K562 (cell line): ENCODE data around the gene PRKAR2B. TPM values are rescaled to one million over a fixed set of nuclear protein-coding genes. Genes with fewer than 3 reads are reported as not detected.

ENCODE experiments used
- ATAC-seq: fragments of 200-7000 bp; cut with Tn5 transposase; 3 replicates; pipeline ENCODE4 v1.9.1; 2020; ENCODE audit warnings: moderate library complexity
- BruUV-seq: library from RNA; stranded (reverse); fragments of 400-500 nt; replicated peaks from 2 replicates; lab custom pipeline; 2021; lab: Mats Ljungman, UMichigan
- CTCF ChIA-PET: fragments of 300-600 bp; formaldehyde crosslinking; extraction: SDS; loops from one replicate; lab custom pipeline; 2021; ENCODE audit warnings: low intra/inter-chr PET ratio; lab: Yijun Ruan, JAX
- POLR2A ChIA-PET: fragments of 300-600, 350-650 bp; sonication (Branson Sonifier 250); formaldehyde crosslinking; extraction: SDS; loops from one replicate; lab custom pipeline; 2021; ENCODE audit warnings: antibody characterized with exemption, inconsistent platforms; lab: Yijun Ruan, JAX
- DNase-seq, 4 experiments: peaks; one replicate each; pipeline versions ENCODE4 v3.0.0 to v3.0.0-alpha.2; 2011 to 2018; ENCODE audit warnings: low spot score in 3 of 4, mixed read lengths in 3 of 4; ENCODE audit errors: extremely low read depth in 1 of 4
- FAIRE-seq: peaks from 2 replicates; lab custom pipeline; 2011; peaks lifted over from hg19 to GRCh38; lab: Jason Lieb, UNC
- H2AFZ ChIP-seq: 2 replicates; pipeline ENCODE4 v1.6.0; 2011; ENCODE audit warnings: low read depth, low read length, control low read depth, inconsistent platforms
- H3K27ac ChIP-seq: fragments of 200-600 bp; 3 replicates; pipeline ENCODE4 v1.8.0; 2011; ENCODE audit warnings: low read depth, mild to moderate bottlenecking, control low read depth, inconsistent platforms, low read length, moderate library complexity, mixed read lengths; ENCODE audit errors: extremely low read depth
- H3K27me3 ChIP-seq, 2 experiments: fragments of 300-600 bp in 1 of 2; 2 replicates in 1 of 2; 3 replicates in 1 of 2; pipeline versions ENCODE4 v1.6.0 to v1.8.0; 2011; ENCODE audit warnings: inconsistent platforms in 2 of 2, low read length in 2 of 2, mild to moderate bottlenecking in 1 of 2, mixed read lengths in 1 of 2, moderate library complexity in 1 of 2; ENCODE audit not compliant: control insufficient read depth in 2 of 2, insufficient read depth in 2 of 2
- H3K36me3 ChIP-seq: fragments of 300-600 bp; 3 replicates; pipeline ENCODE4 v1.8.0; 2011; ENCODE audit warnings: mild to moderate bottlenecking, low read length, inconsistent platforms; ENCODE audit not compliant: control insufficient read depth, insufficient read depth
- H3K4me1 ChIP-seq, 2 experiments: fragments of 200-600 bp in 1 of 2; replicated peaks in 1 of 2; 2 replicates in 1 of 2; 3 replicates in 1 of 2; pipeline versions ENCODE4 v1.5.1 to v1.8.0; 2011; ENCODE audit warnings: inconsistent platforms in 2 of 2, low read length in 2 of 2, mild to moderate bottlenecking in 1 of 2, mixed read lengths in 1 of 2, moderate library complexity in 1 of 2; ENCODE audit not compliant: control insufficient read depth in 2 of 2, insufficient read depth in 2 of 2
- H3K4me2 ChIP-seq: 2 replicates; pipeline ENCODE4 v1.6.1; 2011; ENCODE audit warnings: low read length, control low read depth, inconsistent platforms, mixed read lengths; ENCODE audit not compliant: insufficient read depth
- H3K4me3 ChIP-seq: fragments of 200-600 bp; sonication (generic), shearing (Covaris generic); 2 replicates; pipeline ENCODE4 v1.5.1; 2016; ENCODE audit warnings: control low read depth, inconsistent platforms
- H3K79me2 ChIP-seq: fragments of 200-600 bp; 3 replicates; pipeline ENCODE4 v1.8.0; 2011; ENCODE audit warnings: low read length, inconsistent platforms; ENCODE audit not compliant: control insufficient read depth, insufficient read depth
- H3K9ac ChIP-seq, 2 experiments: 2 replicates each; pipeline versions ENCODE4 v1.6.0 to v1.6.1; 2011; ENCODE audit warnings: low read depth in 2 of 2, low read length in 2 of 2, control low read depth in 1 of 2, inconsistent platforms in 1 of 2, mild to moderate bottlenecking in 1 of 2, mixed read lengths in 1 of 2; ENCODE audit not compliant: insufficient read depth in 1 of 2
- H3K9me1 ChIP-seq: one replicate; pipeline ENCODE4 v1.6.0; 2011; ENCODE audit warnings: inconsistent platforms, mild to moderate bottlenecking, low read length, moderate library complexity; ENCODE audit not compliant: control insufficient read depth, insufficient read depth
- H3K9me3 ChIP-seq: replicated peaks from 2 replicates; pipeline ENCODE4 v1.5.1; 2011; ENCODE audit warnings: low read depth, low read length, inconsistent platforms; ENCODE audit not compliant: control insufficient read depth, insufficient read depth
- H4K20me1 ChIP-seq: replicated peaks from 2 replicates; pipeline ENCODE4 v1.6.1; 2011; ENCODE audit warnings: low read length, inconsistent platforms, mixed read lengths; ENCODE audit not compliant: control insufficient read depth, insufficient read depth
- BRD9 ChIP-seq: fragments of 450-650 bp; IDR thresholded peaks from 2 replicates; pipeline ENCODE4 v1.6.1; 2018; ENCODE audit warnings: low read depth; ENCODE audit not compliant: partially characterized antibody
- CREB3 ChIP-seq: fragments of 450-650 bp; conservative IDR thresholded peaks from 2 replicates; pipeline ENCODE4 v1.6.1; 2016; ENCODE audit warnings: missing genetic modification characterization, low read depth, mild to moderate bottlenecking, missing compliant biosample characterization, moderate library complexity
- EHMT2 ChIP-seq: fragments of 450-650 bp; IDR thresholded peaks from 2 replicates; pipeline ENCODE4 v1.6.1; 2018; ENCODE audit warnings: antibody characterized with exemption
- ETV5 ChIP-seq: sonication (generic); formaldehyde crosslinking; IDR thresholded peaks from 2 replicates; pipeline ENCODE4 v1.4.0; 2020; ENCODE audit warnings: low read depth, mild to moderate bottlenecking, missing genetic modification reagents
- FOXA1 ChIP-seq: fragments of 450-650 bp; IDR thresholded peaks from 2 replicates; pipeline ENCODE4 v1.6.1; 2016; ENCODE audit warnings: mild to moderate bottlenecking, borderline replicate concordance
- HLTF ChIP-seq: fragments of 450-650 bp; IDR thresholded peaks from 2 replicates; pipeline ENCODE4 v1.6.1; 2016
- HNRNPK ChIP-seq: fragments of 200-400 bp; formaldehyde crosslinking; IDR thresholded peaks from one replicate; pipeline ENCODE4 v1.6.1; 2018; ENCODE audit warnings: mild to moderate bottlenecking, low read depth, low read length; ENCODE audit not compliant: poor library complexity, severe bottlenecking
- PTTG1 ChIP-seq: fragments of 450-650 bp; IDR thresholded peaks from 2 replicates; pipeline ENCODE4 v1.6.1; 2016; ENCODE audit warnings: low read depth, mild to moderate bottlenecking, missing genetic modification characterization, missing compliant biosample characterization
- SMAD2 ChIP-seq: fragments of 150-350 bp; IDR thresholded peaks from 2 replicates; pipeline ENCODE4 v1.6.1; 2014; ENCODE audit warnings: low read depth, mild to moderate bottlenecking, low read length
- ZNF217 ChIP-seq: sonication (generic); formaldehyde crosslinking; IDR thresholded peaks from 2 replicates; pipeline ENCODE4 v1.8.0; 2022; ENCODE audit warnings: mild to moderate bottlenecking, missing genetic modification reagents
- ZNF280A ChIP-seq: fragments of 450-650 bp; IDR thresholded peaks from 2 replicates; pipeline ENCODE4 v1.6.1; 2018; ENCODE audit warnings: mild to moderate bottlenecking, low read depth; ENCODE audit not compliant: partially characterized antibody
- ZNF699 ChIP-seq: fragments of 250-450 bp; sonication (Bioruptor Pico); IDR thresholded peaks from 2 replicates; pipeline ENCODE4 v1.8.0; 2021; ENCODE audit warnings: mild to moderate bottlenecking, moderate library complexity; ENCODE audit not compliant: insufficient replicate concordance
- WGBS: fragments of 100-300 bp; shearing (Covaris generic); methylation state at CpG from one replicate; pipeline ENCODE4 v1.1.6; 2016; ENCODE audit warnings: low coverage, mixed read lengths; ENCODE audit not compliant: insufficient coverage; ENCODE audit errors: missing lambda C conversion rate; 5-methylcytosine and 5-hydroxymethylcytosine counted together
- in situ Hi-C: fragments of 300-500 bp; cut with MboI; formaldehyde crosslinking; loops from 4 replicates; pipeline ENCODE4 v1.15.0; 2018; ENCODE audit warnings: inconsistent platforms, mixed read lengths
- intact Hi-C: fragments of 100-400 bp; cut with micrococcal nuclease; formaldehyde crosslinking; loops from 2 replicates; pipeline ENCODE4 v1.14.2; 2022
- polyA plus RNA-seq, 8 experiments: library from polyadenylated mRNA; depleted of rRNA in 4 of 8; stranded (reverse) in 5 of 8; unstranded in 3 of 8; fragments of >200 nt; fragmentation: Nextera tagmentation in 2 of 8; fragmentation: Illumina TruSeq in 1 of 8; extraction: Ambion mirVana in 2 of 8; extraction: Trizol in 1 of 8; gene quantifications; 2 replicates each; pipeline versions ENCODE4 v1.2.1 to v1.2.3, GENCODE V29; 2011 to 2014; ENCODE audit warnings: inconsistent platforms in 1 of 8, missing spikeins in 1 of 8
- total RNA-seq, 7 experiments: library from RNA; depleted of rRNA in 6 of 7; stranded (reverse); fragments of >200 nt in 6 of 7; fragmentation: Illumina TruSeq in 2 of 7; extraction: Trizol in 2 of 7; gene quantifications; 2 replicates each; pipeline versions ENCODE4 v1.2.1 to v1.2.3, GENCODE V29; 2011 to 2021; ENCODE audit warnings: low replicate concordance in 1 of 7

The PRKAR2B gene
- total and polyA plus RNA-seq, 9 of the 15 experiments (the other 6 are each of a cell fraction or from before 2014, with no cell fraction given), result 59.0 to 173 (median 129) TPM

- no peaks in the 10 kb centered on the region for H3K9me3 ChIP-seq
- POLR2A ChIA-PET, result interaction anchor here (0.7 to 1.6 kb wide), 3 partner anchors 9 to 15 kb away, joined by 3 to 4 read pairs (median 3); no protein-coding TSS in a partner anchor
- FAIRE-seq, result no peak
- TF ChIP-seq ZNF699 (CRISPR knock-in tag), result no peak
- TF ChIP-seq CREB3 (tag), result no peak
- peak; percentile 25 for TF ChIP-seq BRD9
- peak; percentile 58; the same call in 1 of the 2 replicates for TF ChIP-seq EHMT2
- no peak for TF ChIP-seq HLTF
- no peak for TF ChIP-seq ZNF280A
- no peak for TF ChIP-seq PTTG1 (tag)
- TF ChIP-seq ZNF217 (CRISPR knock-in tag), result no peak
- TF ChIP-seq SMAD2, result no peak
- no peak for TF ChIP-seq HNRNPK
- no peak for TF ChIP-seq ETV5 (CRISPR knock-in tag)
- TF ChIP-seq FOXA1, result no peak
Measured at GRCh38 chr7:107115762-107116540, 71.4 kb downstream of the PRKAR2B start.

More at GRCh38 chr7:107115762-107116540, 71.4 kb downstream of the PRKAR2B start:
- intact Hi-C loops, result loop anchor here (5.0 kb wide), 1 partner anchor 69 kb away; no protein-coding TSS in a partner anchor
- no peak overlapping the region for H3K4me3 ChIP-seq
- CTCF ChIA-PET, result no interaction called here
- peak overlapping the region; percentile 49 for H3K4me2 ChIP-seq
- in situ Hi-C loops, result no loop called here
- H3K27ac ChIP-seq, result peak overlapping the region; percentile 51
- peaks cover under 1% of the 10 kb centered on the region; the same call in 2 of the 3 replicates for H3K36me3 ChIP-seq
- H3K27me3 ChIP-seq, result no peaks in the 10 kb centered on the region
- 3% methylated on average over 7 of the region's 7 CpGs for WGBS
- DNase-seq (peak in 1 of 4 experiments; percentile 59), ATAC-seq (peak; percentile 70)
- 0 out of 2 replicates have a peak, but pooled peaks cover 7% of the 10 kb centered on the region for H4K20me1 ChIP-seq
- H2AFZ ChIP-seq, result 0 out of 2 replicates have a peak overlapping the region, but pooled peaks have one; percentile 9
- H3K9me1 ChIP-seq, result no peaks in the 10 kb centered on the region
- peaks cover 3 to 36% of the 10 kb centered on the region in 2 experiments; a peak in 4 of 5 replicates for H3K4me1 ChIP-seq
- H3K79me2 ChIP-seq, result peaks cover 97% of the 10 kb centered on the region
- peak overlapping the region in 1 of 2 experiments; percentile 28; a peak in 2 of 4 replicates for H3K9ac ChIP-seq
- no TSS peak for BruUV-seq
